ENCODE results near the gene SMURF2.

Gene SMURF2

DNA sequence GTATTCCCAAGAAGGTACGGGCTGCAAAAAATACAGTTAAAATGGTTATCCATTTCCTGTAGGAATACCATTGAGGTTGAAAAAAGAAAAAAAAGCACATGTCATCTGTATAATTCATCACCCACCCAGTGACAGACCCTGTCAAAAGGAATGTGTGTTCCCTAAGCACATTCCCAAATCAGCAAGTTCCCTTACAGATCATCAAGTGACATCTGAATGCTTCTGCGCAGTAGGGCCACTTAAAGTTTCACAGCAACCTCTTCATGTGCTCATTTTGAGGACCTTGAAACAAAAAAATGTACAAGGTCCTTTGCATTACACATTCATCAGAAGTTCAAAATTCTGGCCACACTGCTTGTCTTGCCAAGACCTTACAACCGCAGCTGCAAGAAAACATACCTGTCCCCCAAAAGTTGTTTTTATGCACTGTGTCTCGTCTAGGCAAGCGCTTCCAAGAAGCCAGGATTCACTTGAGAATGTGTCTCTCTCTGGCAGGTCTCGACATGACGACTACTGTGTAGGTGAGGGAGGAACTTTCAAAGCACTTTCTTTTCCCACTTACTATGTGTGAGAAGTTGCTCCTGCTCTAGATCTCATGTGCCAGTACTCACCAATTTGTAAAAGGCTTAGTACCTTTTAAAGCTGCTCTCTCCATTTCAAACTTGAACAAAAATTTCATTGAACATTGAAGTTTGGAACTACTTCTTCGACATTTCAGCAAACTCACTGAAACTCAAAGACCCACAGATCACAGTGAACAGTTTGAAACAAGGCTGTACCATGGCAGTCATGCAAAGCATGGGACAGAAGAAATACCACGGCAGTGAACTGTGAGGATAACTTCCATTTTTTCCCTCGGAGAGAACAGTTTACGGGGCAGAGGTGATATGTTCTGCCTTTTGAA, 161.0 kb downstream of the SMURF2 start:
- no peak for DNase-seq (ENCODE audit: low spot score)
- TF ChIP-seq, protein P1, sequence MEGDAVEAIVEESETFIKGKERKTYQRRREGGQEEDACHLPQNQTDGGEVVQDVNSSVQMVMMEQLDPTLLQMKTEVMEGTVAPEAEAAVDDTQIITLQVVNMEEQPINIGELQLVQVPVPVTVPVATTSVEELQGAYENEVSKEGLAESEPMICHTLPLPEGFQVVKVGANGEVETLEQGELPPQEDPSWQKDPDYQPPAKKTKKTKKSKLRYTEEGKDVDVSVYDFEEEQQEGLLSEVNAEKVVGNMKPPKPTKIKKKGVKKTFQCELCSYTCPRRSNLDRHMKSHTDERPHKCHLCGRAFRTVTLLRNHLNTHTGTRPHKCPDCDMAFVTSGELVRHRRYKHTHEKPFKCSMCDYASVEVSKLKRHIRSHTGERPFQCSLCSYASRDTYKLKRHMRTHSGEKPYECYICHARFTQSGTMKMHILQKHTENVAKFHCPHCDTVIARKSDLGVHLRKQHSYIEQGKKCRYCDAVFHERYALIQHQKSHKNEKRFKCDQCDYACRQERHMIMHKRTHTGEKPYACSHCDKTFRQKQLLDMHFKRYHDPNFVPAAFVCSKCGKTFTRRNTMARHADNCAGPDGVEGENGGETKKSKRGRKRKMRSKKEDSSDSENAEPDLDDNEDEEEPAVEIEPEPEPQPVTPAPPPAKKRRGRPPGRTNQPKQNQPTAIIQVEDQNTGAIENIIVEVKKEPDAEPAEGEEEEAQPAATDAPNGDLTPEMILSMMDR (IDR thresholded peaks at IDR 0.05; ENCODE audit: extremely low read depth, missing control alignments), result no peak

DNA sequence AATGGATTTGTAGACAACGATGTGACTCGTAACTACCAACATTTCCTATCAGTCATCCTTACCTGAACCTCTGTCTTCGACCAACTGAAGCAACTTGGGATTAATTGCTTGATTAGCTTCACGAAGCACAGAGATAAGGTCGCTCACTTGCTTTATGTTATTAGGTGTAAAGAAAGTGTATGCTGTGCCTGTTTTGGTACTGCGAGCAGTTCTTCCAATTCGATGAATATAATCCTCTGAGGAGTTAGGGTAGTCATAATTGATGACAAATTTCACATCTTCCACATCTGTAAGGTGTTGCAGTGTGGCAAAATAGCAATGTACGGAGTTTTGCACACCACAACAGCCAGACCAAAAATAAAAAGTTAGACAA, 161.6 kb downstream of the SMURF2 start:
- no peak for DNase-seq (ENCODE audit: low spot score)
- TF ChIP-seq, protein P1 (IDR thresholded peaks at IDR 0.05; ENCODE audit: extremely low read depth, missing control alignments), result no peak

DNA sequence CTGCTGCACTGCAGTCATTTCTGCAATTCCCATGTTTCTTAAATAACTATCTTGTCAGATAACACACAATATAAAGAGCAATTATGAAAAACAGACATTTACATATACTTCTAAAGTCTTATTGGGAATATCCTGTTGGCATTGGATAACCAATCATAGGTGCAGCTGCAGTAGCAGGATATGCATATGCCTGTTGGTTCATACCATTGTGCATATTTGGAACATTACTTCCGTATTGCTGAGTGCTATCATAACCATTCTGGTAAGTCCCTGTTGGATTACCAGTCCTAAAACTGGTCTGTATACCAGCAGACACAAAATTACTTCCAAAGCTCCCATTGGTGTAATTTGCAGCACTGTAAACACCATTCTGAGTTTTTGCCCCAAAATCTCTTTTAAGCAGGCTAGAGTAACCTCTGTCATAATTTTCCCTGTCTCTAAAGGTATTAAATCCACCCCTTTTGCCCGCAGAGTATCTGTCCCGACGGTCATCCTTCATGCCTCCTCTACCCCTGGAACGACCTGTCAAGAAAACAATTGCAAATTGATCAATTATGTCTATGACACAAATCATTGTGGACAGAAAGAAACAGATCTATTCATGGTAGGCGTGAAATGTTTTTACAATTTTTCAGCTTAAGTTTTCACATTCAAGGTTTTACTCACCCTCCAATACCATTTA, 162.2 kb downstream of the SMURF2 start:
- DNase-seq (ENCODE audit: low spot score), result no peak
- TF ChIP-seq, protein P1 (IDR thresholded peaks at IDR 0.05; ENCODE audit: extremely low read depth, missing control alignments), result no peak

GRCh38 chr17:64498308-64499203, 163.6 kb downstream of the SMURF2 start:
- no peak for DNase-seq (ENCODE audit: low spot score)

GRCh38 chr17:64497565-64498035, 164.5 kb downstream of the SMURF2 start:
- no peak for DNase-seq (ENCODE audit: low spot score)
- TF ChIP-seq, protein P1 (IDR thresholded peaks at IDR 0.05; ENCODE audit: extremely low read depth, missing control alignments), result no peak

More at GRCh38 chr17:64498308-64499203, 163.6 kb downstream of the SMURF2 start:
- TF ChIP-seq, protein P1 (IDR thresholded peaks at IDR 0.05; ENCODE audit: extremely low read depth, missing control alignments), result no peak

DNA sequence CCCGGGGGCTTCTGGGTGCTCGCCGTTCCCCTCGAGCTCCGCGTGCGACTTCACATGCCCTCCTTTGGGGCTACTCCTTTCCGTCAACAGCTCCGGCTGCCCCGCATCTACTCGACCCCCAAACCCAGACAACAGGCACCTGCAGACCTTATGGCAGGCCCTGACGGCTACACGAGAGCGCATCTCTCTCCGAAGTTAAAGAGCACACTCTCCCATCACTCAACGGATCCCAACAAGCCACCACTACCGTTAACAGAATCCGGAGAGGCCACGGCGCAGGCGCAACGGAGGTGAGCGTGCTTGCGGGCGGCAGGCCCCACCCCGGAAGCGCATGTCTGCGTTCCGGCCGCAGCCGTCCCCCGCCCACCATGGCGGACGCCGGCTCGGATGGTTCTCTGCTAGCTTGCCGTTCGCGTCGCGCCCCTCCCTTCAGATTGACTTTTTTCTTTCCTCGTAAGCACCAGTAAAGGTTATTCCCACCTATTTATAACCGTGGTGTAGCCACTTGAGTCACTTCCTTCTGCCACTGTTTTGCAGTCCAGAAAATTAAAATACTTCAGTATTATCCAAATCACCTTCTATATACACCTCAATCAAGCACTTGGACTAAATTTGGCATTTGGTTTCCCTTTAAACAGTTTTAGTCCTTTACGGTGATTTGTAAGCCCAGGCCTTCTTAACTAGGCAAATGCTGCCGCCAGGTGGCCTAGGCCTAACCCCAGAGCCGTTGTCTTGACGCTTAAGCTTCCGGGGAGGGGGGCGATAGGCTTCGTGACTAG, 165.1 kb downstream of the SMURF2 start, which contains the start of gene POLG2:
POLG2 (minus strand) TSS at position 269 of the 779 bp plus-strand sequence; CDS start at position 183, 86 bp downstream.
- DNase-seq (ENCODE audit: low spot score), result peak; percentile 90
- TF ChIP-seq, protein P1 (IDR thresholded peaks at IDR 0.05; ENCODE audit: extremely low read depth, missing control alignments), result peak; percentile 39
